Endothelial cell of umbilical vein (primary cell): Measurements from ENCODE around the gene CACNA2D3.

Source experiments
- CTCF ChIP-seq, 2 donors: IDR thresholded peaks; 1 replicate in 1 of 2; 2 replicates in 1 of 2; pipeline ENCODE4 v1.5.1; 2011; ENCODE audit warnings: low read length in 2 of 2, mild to moderate bottlenecking in 2 of 2, moderate library complexity in 2 of 2, control low read depth in 1 of 2, inconsistent platforms in 1 of 2, low read depth in 1 of 2; ENCODE audit not compliant: insufficient read depth in 1 of 2; ENCODE audit errors: extremely low read depth in 1 of 2
- POLR2A ChIP-seq: IDR thresholded peaks from 2 replicates; pipeline ENCODE4 v1.6.1; 2012; ENCODE audit warnings: low read depth, mild to moderate bottlenecking, control low read depth, low read length

- TF ChIP-seq CTCF (IDR thresholded peaks at IDR 0.05; ENCODE audit: extremely low read depth in 1 of 2, insufficient read depth in 1 of 2, low read depth in 1 of 2, low read length in 2 of 2) (no peak), POLR2A (no peak)
Observed at GRCh38 chr3:54126551-54126950, 4.2 kb downstream of the CACNA2D3 start.
